ENCODE results near the gene CAMSAP1.

Gene CAMSAP1

DNA sequence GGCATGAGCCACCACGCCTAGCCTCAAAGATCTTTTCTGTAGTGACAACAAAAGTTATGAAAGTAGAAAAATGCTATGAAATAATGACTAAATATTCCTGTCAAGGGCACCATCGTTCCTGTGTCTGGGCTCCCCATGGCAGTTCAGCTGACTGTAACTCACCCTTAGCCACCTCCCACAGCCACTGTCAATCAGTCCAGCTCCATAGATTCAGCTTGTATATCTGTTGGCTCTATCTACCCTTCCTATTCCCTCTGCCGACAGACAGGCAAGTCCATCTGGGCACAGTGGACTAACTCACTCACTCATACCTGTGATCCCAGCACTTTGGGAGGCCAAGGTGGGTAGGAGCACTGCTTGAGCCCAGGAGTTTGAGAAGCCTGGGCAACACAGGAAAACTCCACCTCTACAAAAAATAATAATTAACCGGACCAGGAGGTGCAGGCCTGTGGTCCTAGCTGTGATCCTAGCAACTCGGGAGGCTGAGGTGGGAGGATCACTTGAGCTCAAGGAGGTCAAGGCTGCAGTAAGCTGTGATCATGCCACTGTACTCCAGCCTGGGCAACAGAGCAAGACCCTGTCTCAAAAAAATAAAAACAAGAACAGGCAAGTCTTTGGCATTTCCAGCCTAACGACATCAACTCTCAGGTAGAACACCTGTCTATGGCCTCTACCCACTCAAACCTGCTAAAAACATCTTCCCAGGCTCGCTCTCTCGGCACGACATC, 6.2 kb downstream of the CAMSAP1 start:
- ATAC-seq: no peak
- TF ChIP-seq CSDC2 (CRISPR knock-in tag; IDR thresholded peaks at IDR 0.05) (no peak), TOX (CRISPR knock-in tag; IDR thresholded peaks at IDR 0.05; ENCODE audit: borderline replicate concordance) (no peak), PPARA (CRISPR knock-in tag; IDR thresholded peaks at IDR 0.05; ENCODE audit: borderline replicate concordance) (no peak), ZC3H10 (CRISPR knock-in tag; IDR thresholded peaks at IDR 0.05) (no peak), ZNF70 (CRISPR knock-in tag; IDR thresholded peaks at IDR 0.05) (no peak), TCF4 (CRISPR knock-in tag; IDR thresholded peaks at IDR 0.05; ENCODE audit: borderline replicate concordance) (no peak), RARB (CRISPR knock-in tag; IDR thresholded peaks at IDR 0.05) (no peak), ZNF565 (CRISPR knock-in tag; conservative IDR thresholded peaks at IDR 0.05; ENCODE audit: low read depth) (no peak)
- TF ChIP-seq, protein P1, sequence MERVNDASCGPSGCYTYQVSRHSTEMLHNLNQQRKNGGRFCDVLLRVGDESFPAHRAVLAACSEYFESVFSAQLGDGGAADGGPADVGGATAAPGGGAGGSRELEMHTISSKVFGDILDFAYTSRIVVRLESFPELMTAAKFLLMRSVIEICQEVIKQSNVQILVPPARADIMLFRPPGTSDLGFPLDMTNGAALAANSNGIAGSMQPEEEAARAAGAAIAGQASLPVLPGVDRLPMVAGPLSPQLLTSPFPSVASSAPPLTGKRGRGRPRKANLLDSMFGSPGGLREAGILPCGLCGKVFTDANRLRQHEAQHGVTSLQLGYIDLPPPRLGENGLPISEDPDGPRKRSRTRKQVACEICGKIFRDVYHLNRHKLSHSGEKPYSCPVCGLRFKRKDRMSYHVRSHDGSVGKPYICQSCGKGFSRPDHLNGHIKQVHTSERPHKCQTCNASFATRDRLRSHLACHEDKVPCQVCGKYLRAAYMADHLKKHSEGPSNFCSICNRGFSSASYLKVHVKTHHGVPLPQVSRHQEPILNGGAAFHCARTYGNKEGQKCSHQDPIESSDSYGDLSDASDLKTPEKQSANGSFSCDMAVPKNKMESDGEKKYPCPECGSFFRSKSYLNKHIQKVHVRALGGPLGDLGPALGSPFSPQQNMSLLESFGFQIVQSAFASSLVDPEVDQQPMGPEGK (CRISPR knock-in tag; IDR thresholded peaks at IDR 0.05; ENCODE audit: borderline replicate concordance): no peak
- TF ChIP-seq, protein P2, sequence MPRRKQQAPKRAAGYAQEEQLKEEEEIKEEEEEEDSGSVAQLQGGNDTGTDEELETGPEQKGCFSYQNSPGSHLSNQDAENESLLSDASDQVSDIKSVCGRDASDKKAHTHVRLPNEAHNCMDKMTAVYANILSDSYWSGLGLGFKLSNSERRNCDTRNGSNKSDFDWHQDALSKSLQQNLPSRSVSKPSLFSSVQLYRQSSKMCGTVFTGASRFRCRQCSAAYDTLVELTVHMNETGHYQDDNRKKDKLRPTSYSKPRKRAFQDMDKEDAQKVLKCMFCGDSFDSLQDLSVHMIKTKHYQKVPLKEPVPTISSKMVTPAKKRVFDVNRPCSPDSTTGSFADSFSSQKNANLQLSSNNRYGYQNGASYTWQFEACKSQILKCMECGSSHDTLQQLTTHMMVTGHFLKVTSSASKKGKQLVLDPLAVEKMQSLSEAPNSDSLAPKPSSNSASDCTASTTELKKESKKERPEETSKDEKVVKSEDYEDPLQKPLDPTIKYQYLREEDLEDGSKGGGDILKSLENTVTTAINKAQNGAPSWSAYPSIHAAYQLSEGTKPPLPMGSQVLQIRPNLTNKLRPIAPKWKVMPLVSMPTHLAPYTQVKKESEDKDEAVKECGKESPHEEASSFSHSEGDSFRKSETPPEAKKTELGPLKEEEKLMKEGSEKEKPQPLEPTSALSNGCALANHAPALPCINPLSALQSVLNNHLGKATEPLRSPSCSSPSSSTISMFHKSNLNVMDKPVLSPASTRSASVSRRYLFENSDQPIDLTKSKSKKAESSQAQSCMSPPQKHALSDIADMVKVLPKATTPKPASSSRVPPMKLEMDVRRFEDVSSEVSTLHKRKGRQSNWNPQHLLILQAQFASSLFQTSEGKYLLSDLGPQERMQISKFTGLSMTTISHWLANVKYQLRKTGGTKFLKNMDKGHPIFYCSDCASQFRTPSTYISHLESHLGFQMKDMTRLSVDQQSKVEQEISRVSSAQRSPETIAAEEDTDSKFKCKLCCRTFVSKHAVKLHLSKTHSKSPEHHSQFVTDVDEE (CRISPR knock-in tag; IDR thresholded peaks at IDR 0.05): no peak

DNA sequence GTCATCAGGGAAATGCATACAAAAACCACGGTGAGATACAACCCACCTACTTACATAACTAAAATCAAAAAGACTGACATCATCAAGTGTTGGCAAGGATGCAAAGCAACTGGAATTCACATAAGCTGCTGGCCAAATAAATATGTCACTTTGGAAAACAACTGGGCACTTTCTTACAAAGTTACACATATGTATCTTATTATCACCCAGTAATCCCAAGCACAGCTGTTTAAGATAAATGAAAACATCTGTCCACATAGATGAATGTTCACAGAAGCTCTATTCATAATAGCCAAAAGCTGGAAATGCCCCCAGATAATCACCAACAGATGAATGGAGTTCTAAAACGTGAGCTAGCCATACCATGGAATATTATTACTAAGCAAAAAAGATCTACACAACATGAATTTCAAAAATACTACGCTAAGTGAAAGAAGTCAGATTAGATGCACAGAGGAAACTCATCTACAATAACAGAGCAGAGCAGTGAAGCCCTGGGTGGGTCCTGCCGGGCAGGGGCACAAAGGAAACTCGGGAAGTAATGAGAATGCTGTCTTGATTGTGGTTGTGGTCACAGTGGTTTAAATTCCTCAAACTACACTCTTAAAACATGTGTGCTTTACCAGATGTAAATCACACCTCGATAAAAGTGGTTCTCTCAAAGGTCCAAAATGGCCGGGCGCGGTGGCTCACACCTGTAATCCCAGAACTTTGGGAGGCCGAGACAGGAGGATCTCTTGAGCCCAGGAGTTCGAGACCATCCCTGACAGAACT, 8.5 kb downstream of the CAMSAP1 start:
- TF ChIP-seq TCF4 (CRISPR knock-in tag; IDR thresholded peaks at IDR 0.05; ENCODE audit: borderline replicate concordance): 0 out of 2 replicates have a peak, but pooled peaks have one; percentile 28
- TF ChIP-seq ZNF70 (CRISPR knock-in tag; IDR thresholded peaks at IDR 0.05): no peak
- ATAC-seq: no peak

DNA sequence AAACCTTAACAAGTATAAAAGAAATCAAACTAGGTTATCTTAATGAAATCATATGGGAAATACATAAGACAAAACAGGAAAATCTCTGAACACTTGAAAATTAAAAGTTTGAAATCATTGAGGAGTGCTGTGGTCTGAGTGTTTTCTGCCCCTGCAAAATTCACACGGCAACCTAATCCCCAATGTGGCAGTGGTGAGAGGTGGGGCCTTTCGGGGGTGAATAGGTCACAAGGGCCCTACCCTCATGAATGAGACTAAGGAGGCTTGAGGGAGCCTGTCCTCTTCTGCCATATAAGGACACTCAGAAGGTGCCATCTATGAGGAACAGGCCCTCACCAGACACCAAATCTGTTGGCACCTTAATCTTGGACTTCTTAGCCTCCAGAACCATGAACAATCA, 10.7 kb downstream of the CAMSAP1 start:
- ATAC-seq: no peak
- TF ChIP-seq, protein P2 (CRISPR knock-in tag; IDR thresholded peaks at IDR 0.05): no peak
- TF ChIP-seq ZNF565 (CRISPR knock-in tag; conservative IDR thresholded peaks at IDR 0.05; ENCODE audit: low read depth) (no peak), ZNF70 (CRISPR knock-in tag; IDR thresholded peaks at IDR 0.05) (no peak), OSR1 (CRISPR knock-in tag; IDR thresholded peaks at IDR 0.05) (no peak), ZFP30 (CRISPR knock-in tag; IDR thresholded peaks at IDR 0.05) (no peak), CSDC2 (CRISPR knock-in tag; IDR thresholded peaks at IDR 0.05) (no peak), RARB (CRISPR knock-in tag; IDR thresholded peaks at IDR 0.05) (no peak), SNAI2 (CRISPR knock-in tag; IDR thresholded peaks at IDR 0.05) (no peak), TOX (CRISPR knock-in tag; IDR thresholded peaks at IDR 0.05; ENCODE audit: borderline replicate concordance) (no peak), ISL1 (CRISPR knock-in tag; IDR thresholded peaks at IDR 0.05) (no peak)
- TF ChIP-seq, protein P3, sequence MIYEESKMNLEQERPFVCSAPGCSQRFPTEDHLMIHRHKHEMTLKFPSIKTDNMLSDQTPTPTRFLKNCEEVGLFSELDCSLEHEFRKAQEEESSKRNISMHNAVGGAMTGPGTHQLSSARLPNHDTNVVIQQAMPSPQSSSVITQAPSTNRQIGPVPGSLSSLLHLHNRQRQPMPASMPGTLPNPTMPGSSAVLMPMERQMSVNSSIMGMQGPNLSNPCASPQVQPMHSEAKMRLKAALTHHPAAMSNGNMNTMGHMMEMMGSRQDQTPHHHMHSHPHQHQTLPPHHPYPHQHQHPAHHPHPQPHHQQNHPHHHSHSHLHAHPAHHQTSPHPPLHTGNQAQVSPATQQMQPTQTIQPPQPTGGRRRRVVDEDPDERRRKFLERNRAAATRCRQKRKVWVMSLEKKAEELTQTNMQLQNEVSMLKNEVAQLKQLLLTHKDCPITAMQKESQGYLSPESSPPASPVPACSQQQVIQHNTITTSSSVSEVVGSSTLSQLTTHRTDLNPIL (CRISPR knock-in tag; IDR thresholded peaks at IDR 0.05; ENCODE audit: low read depth): no peak
- TF ChIP-seq, protein P4, sequence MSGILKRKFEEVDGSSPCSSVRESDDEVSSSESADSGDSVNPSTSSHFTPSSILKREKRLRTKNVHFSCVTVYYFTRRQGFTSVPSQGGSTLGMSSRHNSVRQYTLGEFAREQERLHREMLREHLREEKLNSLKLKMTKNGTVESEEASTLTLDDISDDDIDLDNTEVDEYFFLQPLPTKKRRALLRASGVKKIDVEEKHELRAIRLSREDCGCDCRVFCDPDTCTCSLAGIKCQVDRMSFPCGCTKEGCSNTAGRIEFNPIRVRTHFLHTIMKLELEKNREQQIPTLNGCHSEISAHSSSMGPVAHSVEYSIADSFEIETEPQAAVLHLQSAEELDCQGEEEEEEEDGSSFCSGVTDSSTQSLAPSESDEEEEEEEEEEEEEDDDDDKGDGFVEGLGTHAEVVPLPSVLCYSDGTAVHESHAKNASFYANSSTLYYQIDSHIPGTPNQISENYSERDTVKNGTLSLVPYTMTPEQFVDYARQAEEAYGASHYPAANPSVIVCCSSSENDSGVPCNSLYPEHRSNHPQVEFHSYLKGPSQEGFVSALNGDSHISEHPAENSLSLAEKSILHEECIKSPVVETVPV (CRISPR knock-in tag; IDR thresholded peaks at IDR 0.05): no peak
- TF ChIP-seq, protein P1 (CRISPR knock-in tag; IDR thresholded peaks at IDR 0.05; ENCODE audit: borderline replicate concordance): no peak

All from SK-N-SH treated with all-trans-retinoic acid at 6 μM for 48 hours (cell line).